NCI-H1105 treated with DMSO at 0.1 percent for 48 hours (cell line): Measurements from ENCODE around the gene ATP10B.

ENCODE experiments used
- DNase-seq: peaks from one replicate; lab custom pipeline; 2025; lab: John Stamatoyannopoulos, UW

ATP10B gene

DNA sequence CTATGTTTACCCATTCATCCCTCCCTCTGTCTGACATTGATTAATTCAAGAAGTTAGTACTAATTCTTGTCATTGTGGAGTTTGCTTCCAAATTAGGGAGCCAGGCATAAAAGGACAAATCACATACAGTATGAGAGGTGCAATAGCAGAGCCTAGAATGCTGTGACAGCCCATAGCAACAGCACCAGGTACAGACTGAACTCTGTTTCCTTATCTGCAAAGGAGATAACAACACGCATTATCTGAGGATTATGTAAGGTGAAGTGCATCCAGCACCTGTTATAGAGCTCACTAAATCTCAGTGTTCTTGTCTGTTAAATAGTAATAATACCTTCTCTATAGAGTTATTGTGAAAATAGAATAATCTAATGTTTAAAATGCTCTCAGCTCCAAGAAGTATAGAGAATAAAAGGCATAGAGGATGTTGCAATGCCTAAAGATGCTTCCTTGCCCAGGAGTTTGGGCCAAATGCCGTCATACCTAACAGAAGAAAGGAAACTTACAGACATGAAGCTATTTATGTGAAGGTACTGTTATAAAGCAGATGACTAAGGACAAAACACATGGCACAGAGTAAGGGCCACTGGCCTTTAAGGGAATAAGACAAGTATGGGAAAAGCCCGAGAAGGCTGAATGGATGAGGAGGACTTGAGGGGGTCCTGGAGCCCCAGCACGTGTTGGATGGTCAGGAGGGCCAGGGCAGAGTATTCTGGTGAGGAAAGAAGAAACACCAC is 214.5 kb downstream of the ATP10B start:
- DNase-seq, result no peak

DNA sequence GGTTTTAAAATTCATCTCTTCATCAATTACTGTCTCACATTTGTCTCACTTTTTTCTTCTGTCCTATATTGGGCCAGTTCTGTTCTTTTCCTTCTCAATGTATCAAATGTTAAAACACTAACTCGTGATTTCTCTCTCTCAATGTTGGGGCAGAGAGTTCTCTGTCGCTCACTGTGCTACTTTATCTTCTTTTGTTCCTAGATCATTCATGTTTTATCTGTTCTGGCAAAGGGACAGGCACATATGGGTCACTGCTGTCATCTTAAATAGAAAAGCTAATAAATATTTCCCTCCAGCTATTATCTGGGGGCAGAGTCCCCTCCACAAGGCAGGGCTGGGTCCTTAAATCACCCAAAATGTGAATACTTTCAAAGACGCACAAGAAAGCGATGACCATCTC is 216.3 kb downstream of the ATP10B start:
- DNase-seq, result no peak

DNA sequence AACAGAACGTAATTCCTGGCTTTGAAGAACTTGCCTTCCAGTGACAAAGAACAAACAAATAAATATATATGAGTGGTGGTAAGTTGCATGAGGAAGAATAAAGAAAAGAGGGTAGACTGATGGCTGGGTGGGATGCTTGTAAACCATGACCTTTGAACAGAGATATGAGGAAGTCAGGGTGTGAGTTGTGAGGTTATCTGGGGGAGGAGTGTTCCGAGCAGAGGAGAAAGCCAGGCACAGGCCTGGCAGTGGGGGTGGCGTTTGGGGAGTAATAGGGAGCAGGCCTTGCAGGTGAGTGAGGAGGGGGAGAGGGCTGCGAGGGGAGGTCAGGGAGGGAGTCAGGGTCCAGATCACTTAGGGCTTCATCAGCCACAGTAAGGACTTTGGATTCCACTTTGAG is 217.0 kb downstream of the ATP10B start:
- no peak for DNase-seq

DNA sequence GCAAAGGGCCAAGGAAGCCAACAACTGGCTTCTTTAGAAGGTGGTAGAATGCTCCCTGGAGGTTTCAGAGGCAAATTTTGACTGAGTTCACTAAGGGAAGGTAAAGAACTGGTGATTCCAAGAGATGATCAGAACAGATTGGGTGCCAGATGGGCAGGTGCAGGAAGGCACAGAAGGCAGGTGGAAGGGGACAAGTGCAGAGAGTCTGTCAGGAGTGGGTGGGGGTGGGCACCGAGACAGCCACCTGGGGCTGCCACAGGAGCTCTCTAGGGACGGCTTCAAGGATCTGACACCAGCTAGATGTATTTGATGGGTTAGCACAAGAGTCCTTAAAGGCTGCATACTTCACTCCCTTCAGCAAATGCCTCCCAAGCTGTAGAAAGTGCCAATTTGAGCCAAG is 223.0 kb downstream of the ATP10B start:
- peak; percentile 83 for DNase-seq

DNA sequence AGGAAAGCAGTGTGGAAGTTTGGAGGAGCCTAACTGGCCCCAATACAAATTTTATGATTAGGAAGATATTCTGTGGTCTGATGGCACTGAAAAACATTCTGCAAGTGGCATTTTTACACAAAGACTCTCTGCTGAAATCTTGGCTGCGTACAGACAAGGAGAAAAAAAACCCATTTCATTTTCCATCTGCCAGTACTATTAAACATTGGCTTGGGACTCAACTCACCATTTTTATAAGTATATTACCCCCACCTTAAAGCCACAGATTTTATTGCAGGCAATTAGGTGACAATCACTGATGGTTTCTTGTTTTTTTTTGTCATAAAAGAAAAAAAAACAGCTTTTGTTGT is 223.4 kb downstream of the ATP10B start:
- peak; percentile 65 for DNase-seq

DNA sequence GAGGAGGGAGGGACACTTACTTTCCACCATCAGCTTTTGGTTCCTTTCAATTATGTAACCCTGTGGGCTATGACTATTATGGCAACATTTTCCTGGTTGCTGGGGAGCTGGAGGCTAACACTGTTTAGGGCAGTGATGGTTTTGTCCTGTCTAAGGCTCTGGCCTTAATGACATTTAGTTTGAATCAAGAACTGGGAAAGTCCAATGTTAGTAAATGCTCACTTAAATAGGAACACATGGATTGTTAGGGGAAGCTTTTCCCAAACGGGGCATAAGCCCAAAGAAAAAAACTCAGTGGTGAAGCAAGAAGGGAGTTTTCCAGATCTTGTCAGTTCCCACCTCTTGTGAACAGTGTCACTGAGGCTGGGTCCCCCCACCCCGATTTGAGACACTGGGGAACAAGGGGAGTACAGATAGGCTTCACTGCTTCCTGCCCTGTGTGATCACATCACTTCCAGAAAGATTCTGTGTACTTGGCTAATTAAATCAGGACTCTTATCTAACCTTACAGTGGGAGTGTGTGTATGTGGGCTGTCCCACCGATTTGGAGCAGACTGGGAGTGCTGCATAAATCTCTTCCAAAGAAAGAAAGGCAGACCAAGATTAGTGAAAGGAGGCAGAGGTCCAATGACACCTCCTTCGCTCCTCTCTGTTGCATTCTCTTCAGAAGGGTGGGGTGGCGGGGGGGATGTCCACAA is 223.9 kb downstream of the ATP10B start:
- no peak for DNase-seq

DNA sequence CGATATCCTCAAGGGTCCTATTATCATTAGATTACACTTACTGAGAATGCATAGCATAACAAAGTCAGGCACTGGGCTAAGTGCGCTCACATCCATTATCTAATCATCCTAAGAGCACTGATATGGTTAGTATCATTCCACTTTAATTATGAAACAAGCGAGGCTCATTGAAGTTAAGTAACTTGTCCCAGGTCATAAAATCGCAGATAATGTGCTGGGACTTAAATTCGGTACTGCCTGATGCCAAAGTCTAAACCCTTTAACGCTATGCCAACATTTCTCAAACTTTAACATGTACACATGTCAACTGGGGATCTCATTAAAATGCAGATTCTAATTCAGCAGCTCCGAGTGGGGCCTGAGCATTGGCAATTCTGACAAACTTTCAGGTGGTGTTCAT is 225.7 kb downstream of the ATP10B start:
- DNase-seq, result no peak

DNA sequence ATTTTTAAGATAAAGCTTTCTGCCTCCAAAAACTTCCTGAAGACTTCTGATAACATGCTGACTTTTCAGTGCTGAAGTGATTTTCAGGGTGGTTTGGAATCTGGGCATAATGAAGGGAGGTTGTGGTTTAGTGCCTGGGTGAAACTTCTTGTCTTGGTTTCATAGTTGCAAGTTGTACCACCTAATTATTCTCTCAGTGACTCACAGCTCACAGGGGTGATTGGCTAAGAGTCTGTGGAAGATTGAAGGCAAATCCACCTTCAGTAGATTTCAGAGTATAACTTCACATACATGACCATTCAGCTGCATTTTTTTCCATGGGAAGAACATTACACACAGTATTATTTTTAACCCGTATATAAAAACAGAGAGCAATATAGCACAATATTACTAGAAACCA is 230.5 kb downstream of the ATP10B start:
- no peak for DNase-seq

DNA sequence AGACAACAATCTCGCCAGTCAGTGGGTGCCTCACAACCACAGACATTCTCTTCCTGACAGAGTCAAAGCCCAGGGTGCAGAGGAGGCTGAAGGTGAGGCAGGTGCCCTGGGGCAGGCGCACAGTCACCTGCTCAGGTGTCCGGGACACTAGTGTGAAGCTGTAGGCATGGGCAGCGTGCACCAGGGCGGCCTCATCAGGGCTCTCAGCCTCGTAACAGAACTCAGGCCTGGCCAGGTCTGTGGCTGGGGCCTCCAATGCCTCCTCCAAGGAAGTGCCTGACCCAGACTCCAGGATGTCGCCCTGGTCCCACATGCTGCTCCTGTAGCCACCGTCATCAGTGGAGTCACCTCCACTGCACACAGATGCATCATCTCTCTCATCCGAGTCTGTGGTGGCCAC is 231.6 kb downstream of the ATP10B start:
- DNase-seq, result no peak

DNA sequence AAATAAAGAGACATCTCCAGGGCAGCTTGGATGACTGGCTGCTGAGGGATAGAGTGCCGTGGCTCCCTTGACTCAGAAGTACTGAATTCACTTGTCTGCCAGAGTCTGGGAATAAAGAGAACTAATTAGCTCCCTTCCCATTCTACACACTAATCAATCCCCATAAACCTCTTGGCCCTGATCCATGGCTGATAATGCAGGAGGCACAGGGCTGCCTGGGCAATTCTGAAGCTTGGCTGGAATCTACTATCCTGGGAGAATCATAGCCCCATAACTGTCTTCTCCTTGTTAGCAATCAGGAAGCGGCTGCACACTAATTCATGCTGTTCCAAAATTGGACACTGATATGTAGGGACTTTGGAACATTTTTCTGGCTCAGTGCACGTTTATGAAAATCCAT is 232.6 kb downstream of the ATP10B start:
- DNase-seq, result peak; percentile 84

DNA sequence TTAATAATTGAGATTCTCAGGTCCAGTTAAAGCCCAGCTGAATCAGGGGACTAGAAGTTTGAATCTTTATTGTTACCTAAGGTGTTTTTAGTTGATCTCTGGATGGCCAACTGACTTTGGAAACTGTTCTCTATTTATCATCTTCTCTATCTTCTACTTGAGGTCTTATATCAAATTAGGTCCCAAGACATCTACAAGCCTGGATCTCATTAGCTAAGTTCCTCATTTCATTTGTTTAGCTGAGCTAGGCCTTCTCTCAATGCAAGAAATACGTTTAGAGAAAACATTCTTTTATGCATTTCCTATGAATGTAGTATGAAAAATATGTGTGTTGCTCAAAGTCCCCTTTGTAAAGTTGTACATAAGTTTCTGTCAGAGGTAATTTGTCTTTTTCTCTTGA is 233.7 kb downstream of the ATP10B start:
- DNase-seq, result no peak

DNA sequence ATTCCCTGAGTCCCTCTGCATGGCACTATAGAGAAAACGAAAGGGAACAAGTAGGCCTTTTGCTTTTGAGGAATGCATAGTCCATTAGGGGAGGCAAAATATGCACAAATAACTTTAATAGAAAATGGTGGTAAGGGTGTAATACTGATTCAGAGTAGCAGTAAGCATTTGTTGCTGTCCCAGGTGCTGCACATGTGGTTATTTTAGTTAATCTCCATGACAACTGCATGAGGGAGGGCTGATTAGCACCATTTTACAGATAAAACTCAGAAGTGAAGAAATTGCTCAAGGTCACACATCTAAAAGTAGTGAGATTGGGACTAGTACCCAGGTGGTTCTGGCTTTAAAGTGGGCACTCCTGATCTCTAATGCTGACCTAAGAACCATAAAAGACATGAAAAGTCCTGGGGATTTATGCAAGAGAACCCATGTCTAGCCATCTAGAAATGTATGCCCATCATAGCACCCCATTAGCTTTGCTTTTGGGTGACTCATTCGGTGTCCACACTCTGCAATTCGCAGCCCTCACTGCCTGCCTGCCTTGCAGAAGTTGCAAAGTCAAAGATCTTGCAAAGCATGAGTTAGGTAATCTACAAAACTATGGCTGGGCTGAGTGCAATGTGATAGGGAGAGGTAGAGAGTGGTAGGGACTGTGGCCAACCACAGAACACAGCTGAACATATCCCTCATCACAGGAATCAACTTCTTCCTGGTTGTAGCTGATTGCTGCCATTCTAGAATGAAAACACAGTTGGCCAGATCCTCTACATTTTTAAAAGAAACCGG is 235.1 kb downstream of the ATP10B start:
- no peak for DNase-seq

DNA sequence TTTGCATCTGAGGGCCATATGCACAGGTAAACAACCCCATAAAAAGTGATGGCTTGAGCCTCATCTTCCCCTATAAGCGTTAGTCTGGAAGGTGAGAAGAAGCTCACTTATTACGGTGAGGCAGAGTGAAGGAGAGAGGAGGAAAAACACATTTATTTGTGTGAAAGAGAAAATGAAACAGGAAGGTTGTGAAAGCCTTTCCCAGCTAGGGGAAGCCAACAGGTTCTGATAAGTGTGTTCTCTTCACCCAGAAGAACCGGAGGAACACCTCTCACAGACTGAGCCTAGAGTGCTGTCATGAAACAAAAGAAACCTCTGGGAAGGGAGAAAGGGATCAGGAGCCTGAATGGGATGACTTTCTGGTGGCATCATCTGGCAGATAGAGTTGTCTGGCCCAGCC is 237.9 kb downstream of the ATP10B start:
- no peak for DNase-seq

DNA sequence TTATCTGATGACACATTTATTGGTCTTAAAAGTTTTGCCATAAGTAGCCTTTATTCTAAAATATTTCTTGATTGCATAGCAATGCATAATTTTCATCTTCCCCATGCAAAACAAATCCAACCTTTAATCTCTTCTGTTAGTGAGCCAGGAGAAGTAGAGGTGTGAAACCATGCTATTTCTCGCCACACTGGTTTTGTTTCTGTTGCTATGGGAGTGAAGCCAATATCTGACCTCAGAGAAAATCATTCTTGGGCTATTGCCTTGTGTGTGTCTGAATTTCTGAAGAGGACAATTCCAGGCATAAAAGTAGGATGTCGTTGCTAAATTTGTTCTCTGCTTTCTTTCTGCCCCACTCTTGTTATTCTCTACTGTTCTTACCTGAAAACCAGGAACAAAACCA is 246.7 kb downstream of the ATP10B start:
- no peak for DNase-seq

DNA sequence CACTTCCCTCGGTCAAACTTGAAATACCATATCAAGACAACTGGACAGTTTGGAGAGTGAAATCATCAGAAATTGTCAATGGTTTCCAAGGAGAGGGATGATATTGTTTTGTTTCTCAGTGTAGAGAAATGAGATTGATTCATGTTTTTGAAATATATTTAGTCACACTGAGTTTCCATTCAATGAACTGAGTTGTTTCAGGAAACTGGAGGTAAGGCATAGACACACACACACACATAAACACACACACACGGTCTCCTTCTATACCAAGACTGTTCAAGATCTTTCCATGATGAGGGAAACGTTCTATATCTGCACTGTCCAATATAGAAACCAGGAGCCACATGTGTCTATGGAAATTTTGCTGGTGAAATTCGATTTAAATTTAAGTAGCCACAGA is 247.5 kb downstream of the ATP10B start:
- DNase-seq, result no peak

DNA sequence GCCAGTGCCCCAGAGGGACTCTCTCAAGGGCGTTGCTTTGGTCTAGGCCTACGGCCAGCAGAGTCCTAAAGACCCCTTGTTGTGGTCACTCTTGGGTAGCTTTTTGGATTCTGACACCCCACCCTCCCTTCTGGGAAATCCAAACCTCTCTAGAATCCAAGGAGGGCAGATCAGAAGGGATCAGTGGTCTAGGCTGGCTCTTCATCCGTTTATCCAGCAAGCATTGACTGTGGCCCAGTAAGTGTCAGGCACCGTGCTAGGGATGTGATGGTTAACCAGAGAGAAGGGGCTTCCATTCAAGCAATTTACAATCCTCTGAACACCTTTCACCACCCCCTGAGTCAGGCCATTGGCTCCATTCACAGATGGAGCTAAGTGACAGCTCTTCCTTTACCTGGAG is 249.3 kb downstream of the ATP10B start:
- no peak for DNase-seq

DNA sequence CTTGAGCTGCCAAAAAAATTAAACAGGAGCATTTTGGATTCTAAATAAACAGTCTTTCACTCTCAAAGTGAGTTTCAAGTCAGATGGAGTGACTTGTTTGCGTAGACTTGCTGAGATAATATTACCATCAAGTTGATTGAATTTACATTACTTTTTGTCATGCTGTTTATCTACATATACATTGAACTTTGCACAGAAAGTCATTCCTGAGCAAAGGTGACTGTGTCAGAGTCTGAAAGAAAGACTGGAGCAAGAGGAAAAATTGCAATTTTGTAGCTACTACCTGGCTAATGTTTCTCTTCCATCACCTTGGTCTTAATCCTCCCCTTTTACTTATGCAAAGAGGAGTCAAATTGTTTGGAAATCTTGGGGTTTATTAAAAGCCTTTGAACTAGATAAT is 251.0 kb downstream of the ATP10B start:
- no peak for DNase-seq

DNA sequence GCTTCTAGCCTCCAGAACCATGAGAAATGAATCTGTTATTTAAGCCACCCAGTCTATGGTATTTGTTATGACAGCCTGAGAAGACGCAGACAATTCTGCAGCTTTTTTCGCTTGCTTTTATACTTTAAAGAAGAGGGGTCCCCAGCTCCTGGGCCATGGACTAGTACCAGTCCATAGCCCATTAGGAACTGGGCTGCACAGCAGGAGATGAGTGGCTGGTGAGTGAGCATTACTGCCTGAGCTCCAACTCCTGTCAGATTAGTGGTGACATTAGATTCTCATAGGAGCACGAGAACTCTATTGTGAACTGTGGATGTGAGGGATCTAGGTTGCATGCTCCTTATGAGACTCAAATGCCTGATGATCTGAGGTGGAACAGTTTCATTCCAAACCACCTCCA is 278.7 kb downstream of the ATP10B start:
- DNase-seq, result no peak

DNA sequence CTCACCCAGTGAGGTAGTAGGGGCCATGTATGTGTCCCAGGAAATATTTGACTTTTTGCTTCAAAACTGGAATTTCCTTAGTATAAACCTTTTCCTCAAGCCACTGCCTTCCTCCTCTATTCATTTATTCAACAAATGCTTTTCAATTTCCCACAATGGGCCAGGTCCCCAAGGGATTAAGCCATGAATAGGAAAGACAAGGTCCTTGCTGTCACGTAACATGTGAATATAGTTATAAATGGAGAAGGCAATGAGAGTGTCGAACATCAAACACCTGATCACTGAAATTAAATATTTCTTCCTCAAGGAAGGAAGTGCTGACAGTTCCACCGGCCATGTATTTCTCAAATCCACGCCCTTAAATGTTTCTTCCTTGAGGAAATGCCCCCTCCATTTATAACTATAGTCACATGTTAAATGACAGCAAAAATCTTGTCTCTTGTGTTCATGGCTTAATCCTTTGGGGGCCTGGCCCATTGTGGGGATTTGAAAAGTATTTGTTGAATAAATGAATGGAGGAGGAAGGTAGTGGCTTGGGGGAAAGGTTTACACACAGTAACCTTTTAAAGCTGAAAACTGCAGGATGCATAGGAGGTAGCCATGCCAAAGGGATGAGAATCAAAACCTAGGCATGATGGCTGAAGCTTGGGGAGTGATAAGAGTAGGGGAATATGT is 284.8 kb downstream of the ATP10B start:
- no peak for DNase-seq

DNA sequence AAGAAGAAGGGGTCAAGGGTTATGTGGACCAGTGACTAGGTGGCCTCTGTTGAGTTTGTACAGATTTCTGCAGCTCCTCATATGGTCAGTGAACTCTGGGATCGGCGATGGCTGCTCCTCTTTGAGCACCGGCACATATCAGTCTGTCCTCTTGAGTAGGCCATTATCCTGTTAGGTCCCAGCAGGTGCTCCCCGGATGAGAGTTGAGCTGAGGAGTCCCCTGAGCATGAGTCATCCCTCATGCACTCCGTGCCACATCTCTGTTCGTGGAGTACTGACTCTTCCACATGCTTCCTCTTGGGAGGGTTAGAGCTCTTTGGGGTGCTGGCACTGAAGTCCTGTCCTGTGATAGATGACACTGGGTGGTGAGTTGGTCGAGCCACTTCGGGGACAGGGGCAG is 286.6 kb downstream of the ATP10B start:
- DNase-seq, result no peak

DNA sequence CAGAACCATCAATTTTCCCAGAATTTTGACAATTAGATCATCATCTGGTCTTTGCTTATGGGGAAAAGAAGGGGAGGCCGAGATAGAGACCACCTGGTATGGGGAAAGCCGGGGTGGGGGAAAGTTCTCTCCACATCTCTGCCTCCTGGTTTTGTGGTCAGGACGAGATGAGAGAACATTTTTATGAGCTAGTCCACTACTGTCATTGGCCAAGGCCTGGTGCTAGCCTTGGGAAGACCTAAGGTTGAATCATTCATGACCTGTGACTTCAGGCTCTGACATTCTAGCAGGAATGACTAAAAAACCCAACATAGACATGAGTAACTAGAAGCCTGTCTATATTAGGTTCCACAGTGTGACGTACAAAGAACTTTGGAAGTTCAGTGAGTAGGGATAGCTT is 295.2 kb downstream of the ATP10B start:
- DNase-seq, result no peak

DNA sequence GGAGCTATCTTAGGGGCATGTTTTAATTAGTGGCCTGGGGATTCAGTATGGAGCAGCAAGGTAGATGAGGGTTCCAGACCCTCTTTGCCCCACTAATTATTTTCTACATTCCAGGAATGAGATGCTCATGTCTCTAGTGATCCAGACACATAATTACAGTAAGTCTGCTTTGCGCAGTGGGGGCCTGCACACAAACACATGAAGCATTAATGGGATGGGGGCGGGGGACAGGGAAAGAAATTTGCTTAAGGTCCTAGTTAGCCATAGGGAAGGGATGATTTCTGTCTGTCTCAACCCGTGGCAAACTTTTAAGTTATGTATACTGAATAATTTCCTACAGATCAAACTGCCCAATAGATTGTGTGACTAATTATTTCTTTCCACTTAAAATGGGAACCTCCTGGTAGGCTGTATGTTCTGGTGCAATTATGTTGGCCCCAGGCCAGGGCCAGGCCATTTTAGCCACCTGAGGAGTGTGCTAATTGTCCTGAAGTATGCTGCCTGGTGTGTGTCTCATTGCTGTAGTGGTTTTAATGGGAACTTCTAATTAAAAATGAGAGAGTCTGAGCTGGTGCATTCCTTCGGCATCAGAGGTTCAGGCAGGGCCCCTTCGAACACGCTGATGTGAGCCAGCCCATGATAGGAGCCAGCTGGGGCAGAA is 295.9 kb downstream of the ATP10B start:
- peak; percentile 73 for DNase-seq
